CD4-positive, alpha-beta T cell treated with Interleukin-4 for 4 hours (primary cell): ENCODE data around the gene MEGF10.

Experiments used
- DNase-seq: peaks from one replicate; pipeline ENCODE4 v3.0.0-alpha.2; 2020

The MEGF10 gene

DNA sequence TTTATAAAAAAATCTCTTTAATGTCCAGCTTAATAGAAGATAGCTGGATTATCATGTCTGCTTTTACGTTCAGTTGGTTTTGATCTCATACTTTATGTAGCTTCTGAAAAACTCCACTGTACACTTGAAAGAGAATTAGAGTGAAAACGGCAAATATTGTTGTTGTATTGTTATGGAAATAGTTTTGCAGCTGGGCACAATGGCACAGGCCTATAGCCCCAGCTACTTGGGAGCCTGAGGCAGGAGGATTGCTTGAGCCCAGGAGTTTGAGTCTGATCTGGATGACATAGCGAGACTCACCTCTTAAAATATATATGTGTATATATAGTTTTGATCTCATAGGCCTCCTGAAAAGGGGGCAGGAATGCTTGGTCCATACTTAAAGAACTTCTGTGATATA, 159.4 kb downstream of the MEGF10 start:
- no peak for DNase-seq

DNA sequence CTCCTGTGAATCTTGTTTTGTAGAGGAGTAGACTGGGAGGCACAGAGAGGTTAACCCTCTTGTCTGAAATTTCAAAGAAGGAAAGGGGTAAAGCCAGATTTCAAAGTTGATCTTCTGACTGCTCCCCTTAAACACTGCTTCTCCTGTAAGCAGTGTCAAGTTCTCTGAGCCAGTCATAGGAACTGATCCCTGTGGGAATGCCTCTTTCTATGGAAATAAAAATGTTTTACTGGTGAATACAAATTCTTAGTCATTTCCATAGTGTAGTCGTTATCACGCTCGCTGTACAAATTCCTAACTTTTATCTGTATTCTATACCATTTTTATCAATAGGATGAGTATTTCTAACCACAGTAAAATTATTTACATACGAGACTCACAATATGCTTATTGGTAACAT, 160.5 kb downstream of the MEGF10 start:
- no peak for DNase-seq

DNA sequence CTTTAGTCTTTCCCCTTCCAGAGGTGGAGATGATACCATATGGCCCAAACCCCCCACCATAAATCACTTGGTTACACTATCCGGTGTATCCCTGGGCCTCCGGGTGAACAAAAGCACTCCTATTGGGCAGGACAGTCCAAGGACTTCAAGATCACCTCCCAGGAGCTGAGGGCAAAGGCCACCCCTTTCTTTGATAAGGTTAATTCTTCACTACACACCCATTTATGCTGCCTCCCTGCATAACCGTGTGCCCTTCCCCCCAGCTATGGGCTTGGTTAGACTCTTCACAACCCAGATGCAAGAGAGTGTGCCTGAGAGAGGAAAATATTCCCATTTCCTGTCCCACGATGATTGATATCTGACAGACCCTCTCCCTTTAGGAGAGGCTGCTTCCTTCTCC, 162.0 kb downstream of the MEGF10 start:
- DNase-seq: no peak

DNA sequence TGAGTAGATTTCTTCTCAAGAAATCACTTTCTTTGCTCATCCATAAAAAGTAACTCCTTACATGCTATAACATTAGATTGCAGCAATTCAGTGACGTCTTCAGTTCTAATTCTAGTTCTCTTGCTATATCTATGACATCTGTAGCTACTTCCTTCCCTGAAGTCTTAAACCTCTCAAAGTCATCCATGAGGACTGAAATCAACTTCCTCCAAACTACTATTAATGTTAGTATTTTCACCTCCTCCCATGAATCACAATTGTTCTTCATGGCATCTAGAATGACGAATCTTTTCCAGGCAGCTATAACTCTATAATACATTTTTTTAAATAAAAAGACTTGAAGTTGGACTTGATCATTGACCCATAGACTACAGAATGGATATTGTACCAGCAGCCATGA, 180.6 kb downstream of the MEGF10 start:
- no peak for DNase-seq

DNA sequence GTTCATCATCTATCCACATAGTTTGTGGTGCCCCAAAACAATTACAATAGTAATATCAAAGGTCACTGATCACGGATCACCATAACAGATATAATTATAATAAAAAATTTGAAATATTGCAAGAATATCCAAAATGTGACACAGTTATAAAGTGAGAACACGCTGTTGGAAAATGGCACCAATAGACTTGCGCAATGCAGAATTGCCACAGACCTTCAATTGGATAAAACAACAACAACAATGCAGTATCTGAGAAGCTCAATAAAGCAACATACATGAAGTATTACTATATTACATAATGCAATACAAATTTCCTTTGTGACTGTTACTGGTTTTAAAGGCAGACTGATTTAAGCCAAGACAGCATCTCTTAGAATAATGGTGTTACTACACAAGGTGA, 182.1 kb downstream of the MEGF10 start:
- DNase-seq: no peak

DNA sequence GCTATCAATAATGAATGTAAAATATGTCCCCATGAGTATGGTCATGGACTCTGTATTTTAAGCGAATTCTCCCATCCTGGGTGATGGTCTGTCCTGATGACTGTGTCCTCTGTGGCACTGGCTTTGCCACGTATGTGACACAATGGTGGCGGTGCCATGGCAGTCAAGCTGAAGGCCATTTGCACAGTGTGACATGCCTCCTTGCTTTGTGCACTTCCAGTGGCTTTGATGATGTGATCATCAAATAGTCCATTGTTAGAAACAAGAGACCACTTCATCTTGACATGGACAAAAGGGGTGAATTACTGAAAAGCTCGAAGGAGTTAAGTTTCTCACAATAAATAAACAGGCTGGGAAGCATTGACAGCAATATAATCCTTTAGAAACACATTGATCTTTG, 195.9 kb downstream of the MEGF10 start:
- no peak for DNase-seq

DNA sequence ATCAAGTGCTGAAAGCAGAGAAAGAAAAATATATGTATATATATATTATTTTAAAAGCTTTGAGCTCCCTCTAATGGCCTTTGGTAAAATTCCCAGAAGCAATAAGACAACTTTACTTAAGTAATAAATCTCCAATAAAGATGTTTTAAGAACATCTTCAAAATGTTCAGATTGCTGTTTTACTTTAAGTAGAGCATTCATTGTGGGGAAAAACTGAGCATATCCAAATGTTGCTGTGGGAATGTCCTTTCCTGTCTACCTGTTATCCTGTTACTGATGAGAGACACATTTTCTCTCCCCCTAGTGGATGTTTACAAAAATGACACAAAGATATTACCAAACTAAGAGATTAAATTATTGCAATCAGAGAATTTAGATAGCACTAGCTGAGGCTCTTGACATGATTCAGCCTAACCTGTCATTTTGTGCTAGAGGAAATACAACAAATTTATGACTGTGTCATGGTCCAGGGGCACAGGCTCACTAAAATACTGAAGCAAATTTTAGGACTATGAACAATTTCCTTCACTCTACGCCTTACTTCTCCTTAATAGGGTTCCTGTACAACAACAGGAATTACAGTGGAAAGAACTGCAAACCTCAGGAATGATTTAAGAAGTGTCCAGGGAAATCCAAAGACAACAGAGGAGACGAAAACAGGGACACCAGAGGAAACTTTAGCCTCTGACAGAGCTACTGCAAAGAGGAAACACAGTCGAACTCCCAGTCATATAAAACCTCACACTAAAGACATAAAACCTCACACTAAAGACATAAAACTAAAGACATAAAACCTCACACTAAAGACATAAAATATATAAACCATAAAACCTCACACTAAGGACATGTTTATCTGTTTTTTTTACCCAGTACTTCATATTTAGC, 202.5 kb downstream of the MEGF10 start:
- peak; percentile 36 for DNase-seq

DNA sequence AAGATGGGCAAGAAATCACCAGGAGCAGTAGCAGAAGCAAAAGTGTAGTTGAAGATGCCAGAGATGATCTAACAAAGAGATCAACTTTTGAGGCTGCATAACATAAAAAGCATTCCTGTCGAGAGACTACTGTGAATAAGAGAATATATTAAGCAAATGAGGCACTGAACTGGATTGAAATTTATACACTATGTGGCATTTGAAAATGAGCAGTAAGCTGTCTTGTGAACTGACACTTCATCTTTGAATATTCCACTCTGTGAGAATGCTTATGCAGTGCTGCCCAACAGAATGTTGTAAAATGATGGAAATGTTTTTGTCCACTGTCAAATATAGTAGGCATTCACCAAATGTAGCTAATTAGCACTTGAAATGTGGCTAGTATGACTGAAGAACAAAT, 208.0 kb downstream of the MEGF10 start:
- DNase-seq: no peak

DNA sequence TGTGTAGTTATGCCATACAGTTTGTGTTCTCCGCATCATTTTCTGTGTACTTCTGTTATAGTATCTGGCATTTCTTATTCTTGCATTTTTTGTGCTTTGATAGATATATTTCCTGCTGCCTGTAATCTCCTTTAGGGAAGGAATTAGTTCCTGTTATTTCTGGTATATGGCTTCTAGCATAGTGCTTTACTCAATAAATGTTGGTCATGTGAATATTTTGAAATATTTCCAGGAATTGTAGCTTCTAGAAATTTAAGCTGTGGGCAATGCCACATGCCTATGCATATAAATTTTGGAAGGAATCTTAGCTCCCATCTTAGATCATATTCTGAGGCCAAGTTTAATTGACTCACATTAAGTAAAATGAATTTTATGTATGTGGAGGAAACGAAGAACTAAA, 215.3 kb downstream of the MEGF10 start:
- DNase-seq: no peak

DNA sequence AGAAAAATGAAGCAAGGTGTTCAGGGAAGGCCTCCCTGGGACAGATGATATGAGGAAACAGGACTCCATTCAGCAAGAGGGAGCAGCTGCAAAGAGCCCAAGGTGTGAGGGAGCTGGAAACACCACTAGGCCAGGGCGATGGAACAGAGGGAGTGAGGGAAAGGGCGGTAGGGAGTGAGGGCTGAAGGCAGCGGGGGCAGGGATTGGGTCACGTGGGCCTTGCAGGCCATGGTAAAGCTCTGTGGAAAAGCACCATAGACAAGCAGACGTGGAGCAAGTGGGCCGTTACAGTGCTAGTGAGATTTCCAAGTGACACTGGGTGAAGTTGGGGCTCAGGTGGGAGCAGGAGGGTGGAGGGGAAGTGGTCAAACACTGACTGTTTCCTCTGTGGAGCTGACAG, 216.0 kb downstream of the MEGF10 start:
- no peak for DNase-seq

DNA sequence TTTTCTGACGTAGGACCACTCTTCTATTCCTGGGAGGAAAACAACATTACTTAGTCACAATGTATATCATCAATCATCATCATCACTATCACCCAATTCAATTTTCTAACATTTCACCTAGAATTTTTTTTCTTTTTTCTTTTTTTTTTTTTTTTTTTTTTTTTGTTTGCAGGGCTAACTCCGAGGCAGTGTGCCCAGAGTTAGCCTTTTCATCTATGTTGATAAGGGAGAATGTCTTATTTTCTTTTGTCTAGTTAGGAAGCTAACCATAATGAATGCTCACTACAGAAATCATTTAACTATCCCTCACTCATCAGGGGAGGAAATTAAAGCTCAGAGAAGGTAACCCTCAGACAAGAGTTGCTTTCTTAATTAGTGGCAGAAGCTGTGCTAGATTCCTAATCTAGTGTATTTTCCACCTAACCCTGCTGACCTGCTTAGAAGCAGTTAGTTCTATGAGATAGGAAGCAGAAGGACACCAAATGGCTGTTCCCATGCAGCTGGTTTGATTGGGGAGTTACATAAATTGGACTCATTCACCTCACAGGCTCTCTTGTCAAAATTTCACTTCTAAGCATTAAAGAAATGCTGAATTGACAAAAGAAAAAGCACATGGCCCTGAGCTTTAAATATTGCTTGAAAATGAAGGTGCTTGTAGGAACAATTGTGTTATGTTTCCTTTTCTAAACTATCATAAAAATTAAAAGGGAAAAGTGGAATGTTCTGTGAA, 218.2 kb downstream of the MEGF10 start:
- DNase-seq: no peak
